ENCODE results near the gene CST1.

The CST1 gene

GRCh38 chr20:23700931-23701330 lies 49.8 kb downstream of the CST1 start:
- no peak for DNase-seq

DNA sequence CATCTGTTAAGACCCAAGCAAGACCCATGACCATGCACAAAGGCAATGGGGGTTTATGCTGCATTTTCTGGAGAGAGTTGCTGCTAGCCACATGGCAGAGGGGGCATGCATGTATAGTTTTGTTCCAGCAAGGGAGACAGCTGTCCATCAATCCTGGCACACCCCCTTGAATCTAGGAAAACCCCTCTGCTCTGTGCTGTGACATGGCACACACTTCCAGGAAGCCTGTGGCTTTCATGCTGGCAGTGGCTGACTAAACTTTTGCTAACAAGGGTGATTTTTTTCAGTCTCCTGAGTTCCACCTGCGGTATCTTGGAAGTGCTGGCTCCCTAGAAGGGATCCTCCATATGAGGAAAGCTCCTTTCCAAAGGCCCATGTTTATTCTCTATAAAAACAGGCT lies 52.8 kb downstream of the CST1 start:
- DNase-seq = no peak
